Colonic mucosa (tissue), 4 donors: ENCODE results near the gene PDIA6. TPM values are rescaled to one million over a fixed set of nuclear protein-coding genes. Genes with fewer than 3 reads are reported as not detected.

Experiments used
- DNase-seq: peaks from one replicate; pipeline ENCODE4 v3.0.0-alpha.2; 2020
- H3K27ac ChIP-seq: fragments of 200-600 bp; one replicate; pipeline ENCODE4 v1.8.0; 2021
- H3K27me3 ChIP-seq: fragments of 200-600 bp; one replicate; pipeline ENCODE4 v1.8.0; 2021
- H3K36me3 ChIP-seq: fragments of 200-600 bp; one replicate; pipeline ENCODE4 v1.8.0; 2021
- H3K4me1 ChIP-seq: fragments of 200-600 bp; one replicate; pipeline ENCODE4 v1.8.0; 2021; ENCODE audit warnings: mild to moderate bottlenecking
- H3K4me3 ChIP-seq: fragments of 200-600 bp; one replicate; pipeline ENCODE4 v1.8.0; 2021
- H3K9ac ChIP-seq, 2 donors: one replicate each; pipeline ENCODE4 v1.7.0; 2013; ENCODE audit warnings: control low read depth in 2 of 2, low read depth in 2 of 2, low read length in 2 of 2
- H3K9me3 ChIP-seq: fragments of 200-600 bp; one replicate; pipeline ENCODE4 v1.8.0; 2021
- intact Hi-C: fragments of 100-400 bp; cut with DNase I; formaldehyde crosslinking; loops from one replicate; pipeline ENCODE4 v1.14.1; 2022
- total RNA-seq, 2 donors: library from RNA; stranded (reverse); fragmentation: NEBNext Ultra II Directional in 1 of 2; extraction: Animal tissue kit (Norgen Biotek cat#: 25700) in 1 of 2; gene quantifications; one replicate each; pipeline ENCODE4 v1.2.1, GENCODE V29; 2021
- TF ChIP-seq, protein P1 (sequence below): fragments of 200-600 bp; IDR thresholded peaks from one replicate; pipeline ENCODE4 v1.8.0; 2022; ENCODE audit warnings: antibody characterized with exemption, mild to moderate bottlenecking
- donor health status: healthy.
- donor health status: DM: no; HTN: no; CAD: no.
- donor health status: DM: no; HTN: no; CAD: no.

Gene PDIA6
- total RNA-seq, 2 donors from 2014 or later = 180 to 347 TPM

DNA sequence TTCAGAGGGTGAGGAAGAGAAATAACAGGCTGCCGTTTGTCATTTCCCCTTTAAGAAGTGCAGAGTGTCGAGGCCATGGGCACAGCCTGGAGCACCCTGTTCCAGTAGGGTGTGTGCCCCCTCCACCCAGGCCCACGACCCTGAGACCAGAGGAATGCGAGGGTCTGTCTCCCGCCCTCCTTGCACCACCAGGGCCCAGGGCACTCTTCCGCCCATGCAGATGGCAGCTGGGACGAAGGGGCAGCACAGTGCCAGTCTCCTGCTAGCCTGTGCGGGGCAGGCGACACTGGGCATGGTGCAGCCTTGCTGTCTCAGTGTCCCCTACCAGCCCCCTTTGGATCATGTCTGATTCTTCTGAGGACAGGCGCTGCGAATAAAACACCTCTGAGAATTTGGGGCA lies 15.8 kb upstream of the PDIA6 start:
- Histone ChIP-seq H3K27me3 (no peaks in the 10 kb centered on the region), H3K9me3 (no peaks in the 10 kb centered on the region), H3K27ac (no peak overlapping the region), H3K9ac (no peak overlapping the region), H3K4me3 (no peak overlapping the region), H3K36me3 (no peaks in the 10 kb centered on the region), H3K4me1 (peaks cover 4% of the 10 kb centered on the region)
- intact Hi-C loops = no loop called here
- TF ChIP-seq, protein P1, sequence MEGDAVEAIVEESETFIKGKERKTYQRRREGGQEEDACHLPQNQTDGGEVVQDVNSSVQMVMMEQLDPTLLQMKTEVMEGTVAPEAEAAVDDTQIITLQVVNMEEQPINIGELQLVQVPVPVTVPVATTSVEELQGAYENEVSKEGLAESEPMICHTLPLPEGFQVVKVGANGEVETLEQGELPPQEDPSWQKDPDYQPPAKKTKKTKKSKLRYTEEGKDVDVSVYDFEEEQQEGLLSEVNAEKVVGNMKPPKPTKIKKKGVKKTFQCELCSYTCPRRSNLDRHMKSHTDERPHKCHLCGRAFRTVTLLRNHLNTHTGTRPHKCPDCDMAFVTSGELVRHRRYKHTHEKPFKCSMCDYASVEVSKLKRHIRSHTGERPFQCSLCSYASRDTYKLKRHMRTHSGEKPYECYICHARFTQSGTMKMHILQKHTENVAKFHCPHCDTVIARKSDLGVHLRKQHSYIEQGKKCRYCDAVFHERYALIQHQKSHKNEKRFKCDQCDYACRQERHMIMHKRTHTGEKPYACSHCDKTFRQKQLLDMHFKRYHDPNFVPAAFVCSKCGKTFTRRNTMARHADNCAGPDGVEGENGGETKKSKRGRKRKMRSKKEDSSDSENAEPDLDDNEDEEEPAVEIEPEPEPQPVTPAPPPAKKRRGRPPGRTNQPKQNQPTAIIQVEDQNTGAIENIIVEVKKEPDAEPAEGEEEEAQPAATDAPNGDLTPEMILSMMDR = no peak
- DNase-seq = no peak

DNA sequence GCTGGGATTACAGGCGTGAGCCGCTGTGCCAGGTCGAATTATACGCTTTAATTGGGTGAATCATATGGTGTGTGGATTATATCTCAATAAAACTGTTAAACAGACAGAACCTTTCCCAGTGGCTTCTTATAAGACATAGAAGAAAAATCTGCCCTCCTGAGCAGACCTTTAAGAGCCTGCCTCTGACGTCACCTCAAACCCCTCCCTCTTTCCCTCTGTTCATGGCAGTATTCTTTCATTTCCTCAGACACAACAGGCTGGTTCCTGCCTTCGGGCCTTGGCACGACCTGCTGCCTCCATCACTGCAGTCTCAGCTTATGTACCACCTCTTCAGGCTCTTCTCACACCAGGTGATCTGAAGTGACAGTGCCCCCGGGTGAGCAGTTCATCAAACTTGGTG lies 14.0 kb upstream of the PDIA6 start:
- H3K9ac ChIP-seq = no peak overlapping the region
- H3K9me3 ChIP-seq = no peaks in the 10 kb centered on the region
- no peak overlapping the region for H3K4me3 ChIP-seq
- no peaks in the 10 kb centered on the region for H3K27me3 ChIP-seq
- H3K36me3 ChIP-seq = no peaks in the 10 kb centered on the region
- TF ChIP-seq, protein P1 = no peak
- H3K4me1 ChIP-seq = peaks cover 4% of the 10 kb centered on the region
- intact Hi-C loops = no loop called here
- DNase-seq = no peak
- H3K27ac ChIP-seq = no peak overlapping the region

DNA sequence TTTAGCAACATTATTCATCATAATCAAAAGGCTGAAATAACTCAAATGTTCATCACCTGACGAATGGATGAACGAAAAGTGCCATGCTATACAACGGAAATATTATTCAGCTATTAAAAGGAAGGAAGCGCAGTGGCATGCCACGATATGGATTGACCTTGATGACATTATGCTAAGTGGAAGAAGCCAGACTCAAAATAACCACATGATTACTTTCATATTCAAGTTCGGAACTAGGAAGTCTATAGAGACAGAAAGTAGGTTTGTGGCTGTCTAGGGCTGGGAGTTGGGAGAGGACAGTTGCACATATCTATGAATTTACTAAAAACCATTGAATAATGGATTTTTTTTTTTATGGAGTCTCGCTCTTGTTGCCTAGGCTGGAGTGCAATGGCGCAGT lies 13.4 kb upstream of the PDIA6 start:
- no peaks in the 10 kb centered on the region for H3K9me3 ChIP-seq
- no peaks in the 10 kb centered on the region for H3K36me3 ChIP-seq
- intact Hi-C loops = no loop called here
- peaks cover 4% of the 10 kb centered on the region for H3K4me1 ChIP-seq
- no peak overlapping the region for H3K27ac ChIP-seq
- TF ChIP-seq, protein P1 = no peak
- no peaks in the 10 kb centered on the region for H3K27me3 ChIP-seq
- DNase-seq = no peak
- no peak overlapping the region for H3K9ac ChIP-seq
- H3K4me3 ChIP-seq = no peak overlapping the region

DNA sequence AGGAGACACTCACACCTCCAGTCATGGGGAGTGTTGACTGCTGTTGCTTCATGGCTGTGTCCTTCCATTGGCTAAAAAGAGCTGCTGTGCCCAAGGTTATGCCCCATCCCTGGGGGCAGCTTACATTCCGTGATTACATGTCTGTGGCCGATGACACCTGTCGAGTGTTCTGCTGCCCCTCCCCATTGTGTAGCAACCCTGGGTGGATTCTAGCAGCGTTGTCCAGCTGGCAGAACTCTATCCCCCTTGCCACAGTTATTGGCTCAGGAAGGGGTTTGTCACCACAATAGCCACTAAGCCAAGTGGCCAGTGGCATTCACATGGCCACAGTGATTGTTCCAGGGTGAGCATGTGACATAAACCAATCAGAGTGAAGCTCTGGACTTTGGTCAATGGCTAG lies 11.6 kb upstream of the PDIA6 start:
- intact Hi-C loops = no loop called here
- Histone ChIP-seq H3K27me3 (no peaks in the 10 kb centered on the region), H3K9me3 (no peaks in the 10 kb centered on the region), H3K4me3 (no peak overlapping the region), H3K27ac (no peak overlapping the region), H3K36me3 (no peaks in the 10 kb centered on the region), H3K4me1 (no peaks in the 10 kb centered on the region), H3K9ac (no peak overlapping the region)
- TF ChIP-seq, protein P1 = no peak
- DNase-seq = no peak

DNA sequence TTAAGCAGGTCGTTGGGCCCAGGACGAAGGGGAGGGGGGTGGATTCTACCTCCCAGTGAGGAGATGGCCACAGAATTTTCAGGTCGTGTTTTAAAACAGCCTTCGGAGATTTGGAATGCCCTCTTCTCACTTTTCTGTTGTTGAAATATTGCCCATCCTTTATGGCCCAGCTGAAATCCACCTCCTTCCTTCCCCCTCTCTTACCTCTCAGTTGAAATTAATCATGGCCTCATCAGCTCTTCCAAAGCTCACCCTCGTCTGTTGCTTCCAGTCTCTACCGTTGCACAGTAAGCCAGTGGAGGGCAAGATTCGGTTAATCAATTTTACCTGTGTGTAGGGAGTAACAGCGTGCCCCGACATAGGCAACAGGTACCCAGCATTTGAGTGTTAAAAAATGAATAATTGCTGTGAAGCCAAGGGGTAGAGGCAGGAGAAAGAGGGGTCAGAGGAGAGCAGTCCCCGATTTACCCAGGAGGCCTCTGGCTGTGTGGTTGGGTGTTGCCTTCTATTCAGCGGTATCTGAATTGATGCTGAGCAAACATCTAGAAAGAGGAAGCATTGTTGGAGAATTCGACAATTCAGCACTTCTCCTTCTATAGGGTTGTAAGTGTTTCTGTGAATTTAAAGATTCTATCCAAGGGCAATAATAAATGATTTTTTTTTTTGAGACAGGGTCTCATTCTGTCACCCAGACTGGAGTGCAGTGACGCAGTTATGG lies 8.6 kb upstream of the PDIA6 start:
- Histone ChIP-seq H3K36me3 (no peaks in the 10 kb centered on the region), H3K4me3 (no peak overlapping the region), H3K27ac (no peak overlapping the region), H3K9me3 (no peaks in the 10 kb centered on the region), H3K27me3 (no peaks in the 10 kb centered on the region), H3K4me1 (no peaks in the 10 kb centered on the region), H3K9ac (no peak overlapping the region)
- intact Hi-C loops = no loop called here
- no peak for DNase-seq
- TF ChIP-seq, protein P1 = no peak
